A673 (cell line): ENCODE data around the gene EML3. TPM values are rescaled to one million over a fixed set of nuclear protein-coding genes. Genes with fewer than 3 reads are reported as not detected.

Source experiments
- BruUV-seq: library from RNA; stranded (reverse); fragments of 400-500 nt; replicated peaks from 2 replicates; lab custom pipeline; 2021; lab: Mats Ljungman, UMichigan
- CTCF ChIA-PET: fragments of 300-600 bp; sonication (Branson Sonifier 250); formaldehyde crosslinking; loops from one replicate; lab custom pipeline; 2022; ENCODE audit warnings: antibody characterized with exemption; lab: Charles Lee
- POLR2A ChIA-PET: fragments of 300-600 bp; sonication (Branson Sonifier 250); formaldehyde crosslinking; loops from one replicate; lab custom pipeline; 2022; ENCODE audit warnings: antibody characterized with exemption; ENCODE audit not compliant: low non-redundant PET; lab: Charles Lee
- DNase-seq: peaks from one replicate; pipeline ENCODE4 v3.0.0-alpha.2; 2015; ENCODE audit warnings: low spot score
- H3K27ac ChIP-seq: fragments of 200-600 bp; sonication (generic); 2 replicates; pipeline ENCODE4 v1.5.1; 2016; ENCODE audit warnings: mixed run types, low read depth, mild to moderate bottlenecking, mixed read lengths, antibody characterized with exemption, low read length; ENCODE audit not compliant: poor library complexity, severe bottlenecking
- H3K27me3 ChIP-seq: fragments of 200-600 bp; sonication (generic); replicated peaks from 2 replicates; pipeline ENCODE4 v1.6.1; 2017; ENCODE audit warnings: mixed run types, low read depth, mild to moderate bottlenecking, mixed read lengths, antibody characterized with exemption, low read length; ENCODE audit not compliant: insufficient read depth, poor library complexity
- H3K36me3 ChIP-seq: fragments of 200-600 bp; sonication (generic); 2 replicates; pipeline ENCODE4 v1.6.1; 2016; ENCODE audit warnings: mixed run types, mild to moderate bottlenecking, mixed read lengths, antibody characterized with exemption, low read length; ENCODE audit not compliant: insufficient read depth, poor library complexity, severe bottlenecking
- H3K4me1 ChIP-seq: fragments of 200-600 bp; sonication (generic); 2 replicates; pipeline ENCODE4 v1.6.1; 2017; ENCODE audit warnings: mixed run types, mild to moderate bottlenecking, mixed read lengths, antibody characterized with exemption, low read length; ENCODE audit not compliant: insufficient read depth, poor library complexity, severe bottlenecking
- H3K4me3 ChIP-seq: fragments of 200-600 bp; sonication (generic); 2 replicates; pipeline ENCODE4 v1.5.1; 2016; ENCODE audit warnings: low read depth, mixed run types, mild to moderate bottlenecking, mixed read lengths, low read length; ENCODE audit not compliant: poor library complexity, severe bottlenecking
- H3K9me3 ChIP-seq: fragments of 200-600 bp; sonication (generic); 2 replicates; pipeline ENCODE4 v1.6.1; 2016; ENCODE audit warnings: mixed run types, low read depth, mild to moderate bottlenecking, mixed read lengths, antibody characterized with exemption, low read length; ENCODE audit not compliant: poor library complexity, severe bottlenecking
- EZH2 ChIP-seq: fragments of 200-600 bp; sonication (generic); IDR thresholded peaks from 2 replicates; pipeline ENCODE4 v1.6.1; 2017; ENCODE audit warnings: borderline replicate concordance, low read depth, mild to moderate bottlenecking, mixed read lengths, antibody characterized with exemption, low read length; ENCODE audit not compliant: poor library complexity, severe bottlenecking
- intact Hi-C: fragments of 100-400 bp; cut with micrococcal nuclease; formaldehyde crosslinking; loops from one replicate; pipeline ENCODE4 v1.10.0; 2022; ENCODE audit not compliant: unreplicated experiment
- total RNA-seq: library from RNA; stranded (reverse); gene quantifications from 2 replicates; pipeline ENCODE4 v1.2.3, GENCODE V29; 2021
- TF ChIP-seq, protein P1 (sequence below): fragments of 300-800, 200-600 bp; sonication (generic); conservative IDR thresholded peaks from 2 replicates; pipeline ENCODE4 v1.5.1; 2017; ENCODE audit warnings: low read depth, mild to moderate bottlenecking, antibody characterized with exemption, low read length, moderate library complexity, mixed read lengths

Gene EML3
- total RNA-seq, 1 experiment from 2014 or later: 21.3 TPM

DNA sequence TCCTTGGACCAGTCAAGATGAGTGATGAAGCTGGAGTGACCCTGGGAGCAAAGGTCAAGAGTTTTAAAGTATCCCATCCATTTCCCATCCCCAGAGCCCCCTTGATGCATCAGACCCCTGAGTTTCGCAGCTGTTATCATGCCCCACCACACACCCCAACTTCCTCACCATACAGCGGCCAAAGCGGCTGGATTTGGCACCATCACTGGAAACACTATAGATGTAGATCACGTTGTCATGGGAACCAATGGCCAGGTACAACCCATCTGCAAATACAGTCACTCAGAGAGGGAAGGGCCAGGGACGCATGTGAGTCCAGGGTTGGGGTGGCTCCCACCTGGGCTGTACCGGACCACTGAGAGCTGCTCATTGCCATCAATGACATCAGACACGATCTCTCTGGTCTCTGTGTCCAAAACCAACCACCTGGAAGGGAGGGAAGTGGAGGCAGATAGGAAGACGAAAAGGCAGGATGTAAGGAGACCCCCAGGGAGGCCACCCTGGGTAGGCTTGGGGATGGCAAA is 8.7 kb downstream of the EML3 start:
- Histone ChIP-seq H3K4me1 (peaks cover 21% of the 10 kb centered on the region), H3K4me3 (no peak overlapping the region), H3K9me3 (no peaks in the 10 kb centered on the region), H3K36me3 (peaks cover 8% of the 10 kb centered on the region), H3K27ac (no peak overlapping the region), H3K27me3 (no peaks in the 10 kb centered on the region)
- POLR2A ChIA-PET: interaction anchor here (0.6 kb wide), 1 partner anchor 30 kb away, joined by 3 read pairs; the partner anchor contains the start of gene EEF1G
- CTCF ChIA-PET: no interaction called here
- intact Hi-C loops: no loop called here
- no peak for DNase-seq
- TF ChIP-seq, protein P1, sequence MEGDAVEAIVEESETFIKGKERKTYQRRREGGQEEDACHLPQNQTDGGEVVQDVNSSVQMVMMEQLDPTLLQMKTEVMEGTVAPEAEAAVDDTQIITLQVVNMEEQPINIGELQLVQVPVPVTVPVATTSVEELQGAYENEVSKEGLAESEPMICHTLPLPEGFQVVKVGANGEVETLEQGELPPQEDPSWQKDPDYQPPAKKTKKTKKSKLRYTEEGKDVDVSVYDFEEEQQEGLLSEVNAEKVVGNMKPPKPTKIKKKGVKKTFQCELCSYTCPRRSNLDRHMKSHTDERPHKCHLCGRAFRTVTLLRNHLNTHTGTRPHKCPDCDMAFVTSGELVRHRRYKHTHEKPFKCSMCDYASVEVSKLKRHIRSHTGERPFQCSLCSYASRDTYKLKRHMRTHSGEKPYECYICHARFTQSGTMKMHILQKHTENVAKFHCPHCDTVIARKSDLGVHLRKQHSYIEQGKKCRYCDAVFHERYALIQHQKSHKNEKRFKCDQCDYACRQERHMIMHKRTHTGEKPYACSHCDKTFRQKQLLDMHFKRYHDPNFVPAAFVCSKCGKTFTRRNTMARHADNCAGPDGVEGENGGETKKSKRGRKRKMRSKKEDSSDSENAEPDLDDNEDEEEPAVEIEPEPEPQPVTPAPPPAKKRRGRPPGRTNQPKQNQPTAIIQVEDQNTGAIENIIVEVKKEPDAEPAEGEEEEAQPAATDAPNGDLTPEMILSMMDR: no peak
- no peak for TF ChIP-seq EZH2
- no TSS peak for BruUV-seq

DNA sequence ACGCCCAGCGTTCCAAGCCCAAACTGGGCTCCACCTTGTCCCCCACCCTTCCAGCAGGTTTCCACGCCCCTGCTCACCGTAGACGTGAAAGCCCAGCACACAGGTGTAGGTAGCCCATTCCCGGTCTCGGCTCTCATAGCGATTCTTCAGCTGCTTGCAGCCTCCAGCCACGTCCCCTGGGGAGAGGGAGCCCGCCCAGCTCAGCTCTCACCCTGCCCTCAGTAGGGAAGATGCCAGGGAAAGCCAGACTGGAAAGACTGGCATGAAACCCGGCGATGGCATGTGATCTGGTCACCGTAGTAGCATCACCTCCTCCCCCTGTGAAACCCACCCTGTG is 9.5 kb downstream of the EML3 start:
- peaks cover 28% of the 10 kb centered on the region for H3K4me1 ChIP-seq
- CTCF ChIA-PET: no interaction called here
- H3K36me3 ChIP-seq: peaks cover 16% of the 10 kb centered on the region
- H3K4me3 ChIP-seq: no peak overlapping the region
- DNase-seq: no peak
- no peak overlapping the region for H3K27ac ChIP-seq
- intact Hi-C loops: no loop called here
- no peaks in the 10 kb centered on the region for H3K27me3 ChIP-seq
- POLR2A ChIA-PET: interaction anchor here (0.5 kb wide), 1 partner anchor 66 kb away, joined by 3 read pairs; no protein-coding TSS in a partner anchor
- no peak for TF ChIP-seq EZH2
- TF ChIP-seq, protein P1: no peak
- no peaks in the 10 kb centered on the region for H3K9me3 ChIP-seq
- no TSS peak for BruUV-seq

DNA sequence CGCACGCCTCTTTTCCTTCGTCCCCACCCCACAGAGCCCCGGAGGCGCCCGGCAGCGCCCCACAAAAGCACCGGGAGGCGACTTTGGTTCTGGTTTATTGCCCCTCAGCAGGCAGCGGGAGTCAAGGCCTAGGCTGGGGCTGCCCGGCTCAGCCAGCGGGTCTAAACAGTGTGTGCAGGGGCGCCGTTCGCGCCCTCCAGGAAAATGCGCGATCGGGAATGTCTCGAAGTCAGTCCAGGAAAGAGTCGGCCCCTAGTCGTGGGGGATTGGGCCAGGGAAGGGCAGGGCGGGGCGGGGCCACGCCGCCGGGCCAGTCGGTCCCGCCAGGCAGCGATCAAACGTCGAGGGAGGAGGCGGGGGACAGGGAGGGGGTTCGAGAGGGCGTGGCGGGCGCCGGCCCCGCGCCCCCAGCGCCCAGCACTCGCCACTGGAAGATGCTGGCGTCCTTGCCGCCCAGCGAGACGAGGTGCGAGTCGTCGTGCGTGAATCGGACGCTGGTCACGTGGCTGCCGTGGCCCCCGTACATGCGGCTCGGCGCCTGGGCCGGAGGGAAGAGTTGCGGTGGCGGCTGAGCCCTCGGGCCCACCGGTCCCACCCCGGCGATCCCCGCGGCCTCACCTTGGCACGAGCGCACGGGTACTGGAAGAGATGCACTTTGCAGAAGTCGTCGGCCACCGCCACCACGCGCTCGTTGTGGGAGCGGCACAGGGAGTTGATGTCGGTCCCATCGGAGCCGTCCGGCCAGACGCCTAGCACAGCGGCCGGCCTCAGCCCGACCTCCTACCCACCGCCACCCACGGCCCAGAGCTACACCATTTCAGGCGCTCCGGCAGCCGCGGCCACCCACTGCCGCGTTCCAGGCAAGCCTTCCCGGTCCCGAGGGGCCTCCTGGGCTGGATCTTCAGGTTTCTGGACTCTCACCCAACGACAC is 10.2 kb downstream of the EML3 start:
- CTCF ChIA-PET: interaction anchor here (1.1 kb wide), 1 partner anchor 11 kb away, joined by 5 read pairs; the partner anchor contains the start of gene TUT1
- intact Hi-C loops: no loop called here
- peak; percentile 81 for DNase-seq
- peaks cover 22% of the 10 kb centered on the region for H3K36me3 ChIP-seq
- no peaks in the 10 kb centered on the region for H3K27me3 ChIP-seq
- no peak for TF ChIP-seq EZH2
- TF ChIP-seq, protein P1: no peak
- H3K4me1 ChIP-seq: peaks cover 22% of the 10 kb centered on the region
- POLR2A ChIA-PET: interaction anchor here (0.5 to 1.0 kb wide), 3 partner anchors 11 to 67 kb away, joined by 3 to 8 read pairs (median 3); partner anchors contain the start of gene TUT1
- H3K9me3 ChIP-seq: no peaks in the 10 kb centered on the region
- peak overlapping the region; percentile 97 for H3K27ac ChIP-seq
- H3K4me3 ChIP-seq: peak overlapping the region; percentile 95
- no TSS peak for BruUV-seq
